NCI-H510A treated with DMSO at 0.1 percent for 48 hours (cell line): ENCODE measurements around the gene SF3A2.
A peak's percentile ranks its signal among the peaks of the same experiment; 100 is the strongest.

Source experiments
- DNase-seq: peaks from one replicate; lab custom pipeline; 2025; lab: John Stamatoyannopoulos, UW

SF3A2 gene

GRCh38 chr19:2207991-2208860 lies 28.4 kb upstream of the SF3A2 start:
- no peak for DNase-seq

- DNase-seq = no peak
Measured at GRCh38 chr19:2208975-2209374, 27.6 kb upstream of the SF3A2 start.

- no peak for DNase-seq
Measured at GRCh38 chr19:2209408-2209807, 27.2 kb upstream of the SF3A2 start.

GRCh38 chr19:2210206-2210605 lies 26.4 kb upstream of the SF3A2 start:
- no peak for DNase-seq

- DNase-seq = no peak
Measured at GRCh38 chr19:2210987-2211740, 25.5 kb upstream of the SF3A2 start.

GRCh38 chr19:2212861-2213711 lies 23.5 kb upstream of the SF3A2 start:
- no peak for DNase-seq

- peak; percentile 26 for DNase-seq
Measured at GRCh38 chr19:2213799-2214198, 22.8 kb upstream of the SF3A2 start.

- DNase-seq = no peak
Measured at GRCh38 chr19:2214251-2214650, 22.4 kb upstream of the SF3A2 start.

- DNase-seq = peak; percentile 42
Measured at GRCh38 chr19:2215281-2215751, 21.3 kb upstream of the SF3A2 start.

GRCh38 chr19:2216361-2217225 lies 20.0 kb upstream of the SF3A2 start:
- DNase-seq = no peak

- no peak for DNase-seq
Measured at GRCh38 chr19:2217591-2217990, 19.0 kb upstream of the SF3A2 start.

GRCh38 chr19:2219726-2220125 lies 16.9 kb upstream of the SF3A2 start:
- DNase-seq = no peak

- DNase-seq = no peak
Measured at GRCh38 chr19:2221250-2221831, 15.3 kb upstream of the SF3A2 start.

- no peak for DNase-seq
Measured at GRCh38 chr19:2221918-2222317, 14.7 kb upstream of the SF3A2 start.

- DNase-seq = no peak
Measured at GRCh38 chr19:2223391-2223790, 13.2 kb upstream of the SF3A2 start.

GRCh38 chr19:2223959-2224358 lies 12.7 kb upstream of the SF3A2 start:
- DNase-seq = no peak

GRCh38 chr19:2224754-2225349 lies 11.8 kb upstream of the SF3A2 start:
- no peak for DNase-seq

- no peak for DNase-seq
Measured at GRCh38 chr19:2225415-2226050, 11.1 kb upstream of the SF3A2 start.

- no peak for DNase-seq
Measured at GRCh38 chr19:2226051-2226839, 10.4 kb upstream of the SF3A2 start.
